ENCODE measurements around the gene FAM24A.

GRCh38 chr10:122955892-122956291 is 45.5 kb downstream of the FAM24A start:
- TF ChIP-seq TAF1 (IDR thresholded peaks at IDR 0.05; ENCODE audit: low read depth, low read length) (no peak), POLR2AphosphoS5 (IDR thresholded peaks at IDR 0.05; ENCODE audit: low read depth, low read length) (no peak), POLR2A (IDR thresholded peaks at IDR 0.05; ENCODE audit: low read depth, low read length) (no peak), PAX5 (IDR thresholded peaks at IDR 0.05; ENCODE audit: insufficient read depth, low read length, severe bottlenecking) (no peak), SPI1 (IDR thresholded peaks at IDR 0.05; ENCODE audit: low read depth, low read length) (no peak)
